ENCODE measurements around the gene VRTN. TPM values are rescaled to one million over a fixed set of nuclear protein-coding genes. Genes with fewer than 3 reads are reported as not detected.

VRTN gene
- total and polyA plus RNA-seq, 2 donors (not counting 1 experiment from before 2014, with no cell fraction given): not detected

DNA sequence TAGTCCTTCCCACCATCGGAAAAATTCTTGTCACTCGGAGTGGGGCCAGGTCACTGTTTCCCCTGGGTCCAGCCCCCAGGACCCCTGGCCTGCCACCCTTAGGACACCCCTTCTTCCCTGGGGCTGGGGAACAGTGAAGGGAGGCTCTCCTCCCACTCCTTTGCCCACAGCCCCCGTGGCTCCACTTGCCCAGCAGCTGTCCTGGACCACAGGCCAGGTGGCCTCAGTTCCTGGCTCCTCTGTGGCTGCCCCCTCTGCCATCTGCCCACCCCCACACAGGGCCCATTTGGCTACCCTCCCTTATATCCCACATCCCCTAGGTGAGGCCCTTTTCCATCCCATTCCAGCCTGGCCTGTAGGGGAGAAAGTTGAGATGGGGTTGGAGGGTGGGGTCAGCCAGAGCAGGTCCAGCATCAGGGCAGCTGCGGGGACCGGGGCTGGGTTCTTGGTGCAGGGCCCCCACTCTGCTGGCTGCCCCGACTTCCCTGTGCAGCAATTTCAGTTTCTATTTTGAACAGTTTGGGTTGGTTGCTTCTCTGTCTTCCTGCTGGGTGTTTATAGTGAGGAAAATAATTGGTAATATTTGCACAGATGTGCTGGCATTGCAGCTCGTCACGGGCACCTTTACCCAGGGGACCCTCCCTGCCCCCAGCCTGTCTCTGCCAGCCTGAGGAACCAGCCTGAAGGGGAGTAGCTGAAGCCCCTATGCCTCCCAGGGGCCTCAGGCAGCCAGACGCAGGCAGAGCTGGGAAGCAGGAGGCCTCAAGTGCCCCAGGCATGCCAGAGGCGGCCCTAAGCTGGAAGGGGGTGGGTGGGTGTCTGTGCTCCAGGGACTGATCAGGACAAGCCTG lies 54.4 kb downstream of the VRTN start:
- H3K9me3 ChIP-seq (ENCODE audit: control insufficient read depth, insufficient read depth, low read depth, low read length): no peaks in the 10 kb centered on the region
- H3K4me2 ChIP-seq (ENCODE audit: extremely low read depth, insufficient read depth, low read length): no peak overlapping the region
- H3K27me3 ChIP-seq (ENCODE audit: control insufficient read depth, insufficient read depth, low read length): peaks cover 35% of the 10 kb centered on the region
- TF ChIP-seq, protein P1, sequence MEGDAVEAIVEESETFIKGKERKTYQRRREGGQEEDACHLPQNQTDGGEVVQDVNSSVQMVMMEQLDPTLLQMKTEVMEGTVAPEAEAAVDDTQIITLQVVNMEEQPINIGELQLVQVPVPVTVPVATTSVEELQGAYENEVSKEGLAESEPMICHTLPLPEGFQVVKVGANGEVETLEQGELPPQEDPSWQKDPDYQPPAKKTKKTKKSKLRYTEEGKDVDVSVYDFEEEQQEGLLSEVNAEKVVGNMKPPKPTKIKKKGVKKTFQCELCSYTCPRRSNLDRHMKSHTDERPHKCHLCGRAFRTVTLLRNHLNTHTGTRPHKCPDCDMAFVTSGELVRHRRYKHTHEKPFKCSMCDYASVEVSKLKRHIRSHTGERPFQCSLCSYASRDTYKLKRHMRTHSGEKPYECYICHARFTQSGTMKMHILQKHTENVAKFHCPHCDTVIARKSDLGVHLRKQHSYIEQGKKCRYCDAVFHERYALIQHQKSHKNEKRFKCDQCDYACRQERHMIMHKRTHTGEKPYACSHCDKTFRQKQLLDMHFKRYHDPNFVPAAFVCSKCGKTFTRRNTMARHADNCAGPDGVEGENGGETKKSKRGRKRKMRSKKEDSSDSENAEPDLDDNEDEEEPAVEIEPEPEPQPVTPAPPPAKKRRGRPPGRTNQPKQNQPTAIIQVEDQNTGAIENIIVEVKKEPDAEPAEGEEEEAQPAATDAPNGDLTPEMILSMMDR (conservative IDR thresholded peaks at IDR 0.05 in 1 of 2, IDR thresholded peaks at IDR 0.05 in 1 of 2; ENCODE audit: low read depth in 1 of 2, low read length in 2 of 2): no peak
- TF ChIP-seq EZH2 (IDR thresholded peaks at IDR 0.05; ENCODE audit: low read length, missing control alignments): no peak
- H3K4me3 ChIP-seq (replicated peaks in 1 of 4; ENCODE audit: control extremely low read depth in 1 of 4, insufficient read depth in 1 of 4, low read depth in 3 of 4, low read length in 4 of 4): no peak overlapping the region
- H3K9ac ChIP-seq (ENCODE audit: insufficient read depth, low read length): no peak overlapping the region
- no peak for DNase-seq (ENCODE audit: low read depth in 2 of 2)
- H2AFZ ChIP-seq (ENCODE audit: low read length): no peak overlapping the region
- no peaks in the 10 kb centered on the region for H3K36me3 ChIP-seq (ENCODE audit: control insufficient read depth, insufficient read depth, low read length)
- no peaks in the 10 kb centered on the region for H3K79me2 ChIP-seq (ENCODE audit: control insufficient read depth, insufficient read depth, low read length)
- H3K4me1 ChIP-seq (ENCODE audit: control insufficient read depth, extremely low read depth, insufficient read depth, low read length): peaks cover 2% of the 10 kb centered on the region
- H3K27ac ChIP-seq (ENCODE audit: insufficient read depth, low read length): no peak overlapping the region
- no peaks in the 10 kb centered on the region for H4K20me1 ChIP-seq (ENCODE audit: control insufficient read depth, extremely low read depth, insufficient read depth, low read length)

DNA sequence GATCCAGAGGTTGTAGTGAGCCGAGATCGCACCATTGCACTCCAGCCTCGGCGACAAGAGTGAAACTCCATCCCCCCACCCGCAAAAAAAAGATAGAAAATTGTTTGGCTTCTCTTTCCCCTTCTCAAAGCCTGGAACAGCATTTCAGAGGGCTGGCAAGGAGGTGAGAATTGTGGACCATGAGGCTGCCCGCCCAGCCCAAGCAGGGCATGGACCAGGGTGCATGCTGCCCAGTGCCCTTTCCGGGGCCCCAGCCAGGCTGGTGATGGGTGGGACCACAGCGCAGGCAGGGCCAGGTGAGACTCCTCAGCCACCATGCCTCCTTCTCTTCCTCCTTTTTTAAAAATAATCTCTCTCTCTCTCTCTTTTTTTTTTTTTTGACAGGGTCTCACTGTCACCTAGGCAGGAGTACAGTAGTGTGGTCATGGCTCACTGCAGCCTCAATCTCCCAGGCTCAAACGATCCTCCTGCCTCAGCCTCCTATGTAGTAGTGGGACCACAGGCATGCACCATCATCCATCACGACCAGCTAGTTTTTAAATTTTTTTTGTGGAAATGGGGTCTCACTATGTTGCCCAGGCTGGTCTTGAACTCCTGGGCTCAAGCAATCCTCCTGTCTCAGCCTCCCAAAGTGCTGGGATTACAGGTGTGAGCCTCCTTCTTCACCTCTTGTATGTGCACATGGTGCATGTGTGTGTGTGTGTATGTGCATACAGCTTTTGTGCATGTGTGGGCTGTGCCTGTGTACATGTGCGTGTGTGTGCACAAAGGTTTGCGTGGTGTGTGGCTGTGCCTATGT lies 55.5 kb downstream of the VRTN start:
- Histone ChIP-seq H3K27ac (ENCODE audit: insufficient read depth, low read length) (no peak overlapping the region), H3K4me2 (ENCODE audit: extremely low read depth, insufficient read depth, low read length) (no peak overlapping the region), H4K20me1 (ENCODE audit: control insufficient read depth, extremely low read depth, insufficient read depth, low read length) (no peaks in the 10 kb centered on the region), H3K79me2 (ENCODE audit: control insufficient read depth, insufficient read depth, low read length) (no peaks in the 10 kb centered on the region), H3K4me3 (replicated peaks in 1 of 4; ENCODE audit: control extremely low read depth in 1 of 4, insufficient read depth in 1 of 4, low read depth in 3 of 4, low read length in 4 of 4) (no peak overlapping the region), H3K36me3 (ENCODE audit: control insufficient read depth, insufficient read depth, low read length) (no peaks in the 10 kb centered on the region), H3K9ac (ENCODE audit: insufficient read depth, low read length) (no peak overlapping the region), H3K4me1 (ENCODE audit: control insufficient read depth, extremely low read depth, insufficient read depth, low read length) (peaks cover 2% of the 10 kb centered on the region), H2AFZ (ENCODE audit: low read length) (no peak overlapping the region), H3K27me3 (ENCODE audit: control insufficient read depth, insufficient read depth, low read length) (peaks cover 35% of the 10 kb centered on the region), H3K9me3 (ENCODE audit: control insufficient read depth, insufficient read depth, low read depth, low read length) (no peaks in the 10 kb centered on the region)
- DNase-seq (ENCODE audit: low read depth in 2 of 2): no peak
- TF ChIP-seq EZH2 (IDR thresholded peaks at IDR 0.05; ENCODE audit: low read length, missing control alignments): no peak
- TF ChIP-seq, protein P1 (conservative IDR thresholded peaks at IDR 0.05 in 1 of 2, IDR thresholded peaks at IDR 0.05 in 1 of 2; ENCODE audit: low read depth in 1 of 2, low read length in 2 of 2): no peak

DNA sequence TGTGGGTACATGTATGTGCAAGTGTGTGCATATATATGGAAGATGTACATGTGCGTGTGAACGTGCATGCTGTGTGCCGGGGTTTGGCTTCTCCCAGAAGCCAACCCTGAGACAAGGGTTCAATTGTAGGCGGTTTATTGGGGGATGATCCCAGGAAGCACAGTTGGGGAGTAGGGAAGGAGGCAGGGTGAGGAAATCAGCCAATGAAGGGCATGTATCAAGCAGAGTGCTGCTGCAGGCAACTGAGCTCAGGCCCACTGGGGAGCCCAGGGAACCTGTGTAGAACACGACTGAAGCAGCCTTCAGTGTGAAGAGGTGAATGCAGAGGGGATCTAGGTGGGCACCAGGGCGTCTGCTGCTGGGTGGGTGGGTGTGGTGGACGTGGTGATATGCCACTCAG lies 56.2 kb downstream of the VRTN start:
- no peaks in the 10 kb centered on the region for H3K9me3 ChIP-seq (ENCODE audit: control insufficient read depth, insufficient read depth, low read depth, low read length)
- TF ChIP-seq, protein P1 (conservative IDR thresholded peaks at IDR 0.05 in 1 of 2, IDR thresholded peaks at IDR 0.05 in 1 of 2; ENCODE audit: low read depth in 1 of 2, low read length in 2 of 2): no peak
- TF ChIP-seq EZH2 (IDR thresholded peaks at IDR 0.05; ENCODE audit: low read length, missing control alignments): no peak

More for the DNA sequence above, 56.2 kb downstream of the VRTN start:
- no peaks in the 10 kb centered on the region for H3K79me2 ChIP-seq (ENCODE audit: control insufficient read depth, insufficient read depth, low read length)
- H2AFZ ChIP-seq (ENCODE audit: low read length): no peak overlapping the region
- peaks cover 2% of the 10 kb centered on the region for H3K4me1 ChIP-seq (ENCODE audit: control insufficient read depth, extremely low read depth, insufficient read depth, low read length)
- H4K20me1 ChIP-seq (ENCODE audit: control insufficient read depth, extremely low read depth, insufficient read depth, low read length): no peaks in the 10 kb centered on the region
- no peak overlapping the region for H3K27ac ChIP-seq (ENCODE audit: insufficient read depth, low read length)
- no peak overlapping the region for H3K4me2 ChIP-seq (ENCODE audit: extremely low read depth, insufficient read depth, low read length)
- no peak for DNase-seq (ENCODE audit: low read depth in 2 of 2)
- peaks cover 33% of the 10 kb centered on the region for H3K27me3 ChIP-seq (ENCODE audit: control insufficient read depth, insufficient read depth, low read length)
- no peaks in the 10 kb centered on the region for H3K36me3 ChIP-seq (ENCODE audit: control insufficient read depth, insufficient read depth, low read length)
- H3K4me3 ChIP-seq (replicated peaks in 1 of 4; ENCODE audit: control extremely low read depth in 1 of 4, insufficient read depth in 1 of 4, low read depth in 3 of 4, low read length in 4 of 4): no peak overlapping the region
- no peak overlapping the region for H3K9ac ChIP-seq (ENCODE audit: insufficient read depth, low read length)
